PC-9 (cell line): ENCODE data around the gene TSPAN14.

Source experiments
- CTCF ChIP-seq: fragments of 200-600 bp; sonication (generic); conservative IDR thresholded peaks from 2 replicates; pipeline ENCODE4 v1.6.1; 2017; ENCODE audit warnings: mixed run types, antibody characterized with exemption, mild to moderate bottlenecking, moderate library complexity
- EZH2 ChIP-seq: fragments of 200-600 bp; sonication (generic); IDR thresholded peaks from 2 replicates; pipeline ENCODE4 v1.8.0; 2017; ENCODE audit warnings: antibody characterized with exemption, low read depth

GRCh38 chr10:80515941-80516340 lies 61.8 kb downstream of the TSPAN14 start:
- TF ChIP-seq CTCF (no peak), EZH2 (no peak)
